ENCODE results near the gene TMEM181. TPM values are rescaled to one million over a fixed set of nuclear protein-coding genes. Genes with fewer than 3 reads are reported as not detected.

Gene TMEM181, protein sequence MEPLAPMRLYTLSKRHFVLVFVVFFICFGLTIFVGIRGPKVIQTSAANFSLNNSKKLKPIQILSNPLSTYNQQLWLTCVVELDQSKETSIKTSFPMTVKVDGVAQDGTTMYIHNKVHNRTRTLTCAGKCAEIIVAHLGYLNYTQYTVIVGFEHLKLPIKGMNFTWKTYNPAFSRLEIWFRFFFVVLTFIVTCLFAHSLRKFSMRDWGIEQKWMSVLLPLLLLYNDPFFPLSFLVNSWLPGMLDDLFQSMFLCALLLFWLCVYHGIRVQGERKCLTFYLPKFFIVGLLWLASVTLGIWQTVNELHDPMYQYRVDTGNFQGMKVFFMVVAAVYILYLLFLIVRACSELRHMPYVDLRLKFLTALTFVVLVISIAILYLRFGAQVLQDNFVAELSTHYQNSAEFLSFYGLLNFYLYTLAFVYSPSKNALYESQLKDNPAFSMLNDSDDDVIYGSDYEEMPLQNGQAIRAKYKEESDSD
- total RNA-seq: 1 to 10 TPM; 8.3 to 9.9 TPM

- H3K4me3 Mint-ChIP-seq: peak within 1 kb of the TSS; percentile 96
- peaks cover 2% of the 10 kb centered on the region for H3K36me3 Mint-ChIP-seq (ENCODE audit: low read depth)
- peak; percentile 93 for DNase-seq
- H3K4me1 Mint-ChIP-seq: peaks cover 35% of the 10 kb centered on the region
- peak within 1 kb of the TSS; percentile 92 for H3K27ac Mint-ChIP-seq
- H3K9me3 Mint-ChIP-seq (ENCODE audit: low read depth): no peaks in the 10 kb centered on the region
- peak; percentile 90 for ATAC-seq
- intact Hi-C loops (cut with DNase I, micrococcal nuclease): loop anchor here in 1 of 2 experiments (1.0 to 5.0 kb wide), 7 partner anchors 17 to 392 kb away; partner anchors contain the start of genes DYNLT1, EZR, GTF2H5 and SERAC1
- ChIA-PET CTCF (interaction anchor here (0.6 to 1.5 kb wide), 3 partner anchors 10 to 413 kb away, joined by 3 to 6 read pairs (median 4); no protein-coding TSS in a partner anchor), POLR2A (interaction anchor here (0.7 kb wide), 1 partner anchor 458 kb away, joined by 5 read pairs; no protein-coding TSS in a partner anchor)
- H3K27me3 Mint-ChIP-seq: no peaks in the 10 kb centered on the region
Observed at GRCh38 chr6:158559895-158560835, at the start of gene TMEM181. TSS of gene TMEM181 (plus strand) at chr6:158560091. CDS start at chr6:158560225, 134 bp downstream.

DNA sequence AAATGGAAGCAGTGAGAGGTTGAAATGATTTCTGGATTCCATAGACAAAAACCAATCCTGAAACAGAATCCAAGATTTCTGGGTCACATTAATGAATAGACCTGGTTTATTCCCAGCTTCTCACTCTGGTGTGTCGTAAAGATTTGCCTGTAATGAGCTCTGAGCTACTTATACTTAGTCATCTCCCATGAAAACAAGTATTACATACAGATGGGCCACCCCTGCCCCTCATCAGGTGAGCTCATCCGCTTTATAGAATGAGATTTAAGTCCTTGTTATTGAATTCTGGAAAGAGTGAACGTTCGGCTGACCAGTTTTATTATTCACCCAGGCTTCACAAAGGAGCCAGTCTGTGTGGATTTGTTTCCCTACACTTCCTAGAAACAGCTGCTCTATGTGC is 47.1 kb upstream of the TMEM181 start:
- DNase-seq: no peak

GRCh38 chr6:158514176-158514575 is 45.7 kb upstream of the TMEM181 start:
- Mint-ChIP-seq H3K4me3 (no peak overlapping the region), H3K36me3 (ENCODE audit: low read depth) (no peaks in the 10 kb centered on the region), H3K27me3 (peaks cover 4% of the 10 kb centered on the region), H3K27ac (no peak overlapping the region), H3K4me1 (peaks cover 36% of the 10 kb centered on the region), H3K9me3 (ENCODE audit: low read depth) (no peaks in the 10 kb centered on the region)
- intact Hi-C loops (cut with DNase I, micrococcal nuclease): no loop called here
- DNase-seq: no peak
- POLR2A ChIA-PET: no interaction called here
- CTCF ChIA-PET: interaction anchor here (1.7 kb wide), 1 partner anchor 293 kb away, joined by 4 read pairs; no protein-coding TSS in a partner anchor
- ATAC-seq: no peak

More for the DNA sequence above, 47.1 kb upstream of the TMEM181 start:
- no peak overlapping the region for H3K4me3 Mint-ChIP-seq
- no peak overlapping the region for H3K27ac Mint-ChIP-seq
- no peaks in the 10 kb centered on the region for H3K36me3 Mint-ChIP-seq (ENCODE audit: low read depth)
- peaks cover 4% of the 10 kb centered on the region for H3K27me3 Mint-ChIP-seq
- CTCF ChIA-PET: interaction anchor here (1.2 kb wide), 1 partner anchor 298 kb away, joined by 3 read pairs; no protein-coding TSS in a partner anchor
- no peaks in the 10 kb centered on the region for H3K9me3 Mint-ChIP-seq (ENCODE audit: low read depth)
- ATAC-seq: no peak
- POLR2A ChIA-PET: no interaction called here
- H3K4me1 Mint-ChIP-seq: peaks cover 28% of the 10 kb centered on the region
- intact Hi-C loops (cut with DNase I, micrococcal nuclease): no loop called here

GRCh38 chr6:158514991-158515390 is 44.9 kb upstream of the TMEM181 start:
- ChIA-PET POLR2A (interaction anchor here (0.7 kb wide), 1 partner anchor 569 kb away, joined by 3 read pairs; no protein-coding TSS in a partner anchor), CTCF (interaction anchor here (1.7 kb wide), 1 partner anchor 294 kb away, joined by 4 read pairs; no protein-coding TSS in a partner anchor)
- Mint-ChIP-seq H3K4me1 (peaks cover 36% of the 10 kb centered on the region), H3K4me3 (no peak overlapping the region), H3K27ac (no peak overlapping the region), H3K27me3 (peaks cover 9% of the 10 kb centered on the region), H3K9me3 (ENCODE audit: low read depth) (no peaks in the 10 kb centered on the region), H3K36me3 (ENCODE audit: low read depth) (no peaks in the 10 kb centered on the region)
- ATAC-seq (no peak), DNase-seq (no peak)
- intact Hi-C loops (cut with DNase I, micrococcal nuclease): no loop called here

GRCh38 chr6:158516098-158516497 is 43.8 kb upstream of the TMEM181 start:
- intact Hi-C loops (cut with DNase I, micrococcal nuclease): no loop called here
- no peak overlapping the region for H3K4me3 Mint-ChIP-seq

DNA sequence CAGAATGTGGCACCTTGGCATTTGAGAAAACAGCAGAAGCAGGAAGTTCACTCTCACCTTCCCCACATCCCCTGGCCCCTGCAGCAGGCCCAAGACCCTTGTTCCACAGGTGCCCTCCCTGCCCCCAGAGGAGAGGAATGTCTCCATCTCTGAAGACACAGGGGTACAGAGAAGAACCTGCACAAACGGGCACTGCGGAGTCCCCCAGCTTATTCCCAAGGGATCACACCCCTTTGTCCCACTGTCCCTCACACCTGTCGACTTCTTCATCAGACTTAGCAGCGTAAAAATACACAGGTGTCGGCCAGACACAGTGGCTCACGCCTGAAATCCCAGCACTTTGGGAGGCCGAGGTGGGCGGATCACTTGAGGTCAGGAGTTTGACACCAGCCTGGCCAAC is 42.9 kb upstream of the TMEM181 start:
- POLR2A ChIA-PET: interaction anchor here (0.7 kb wide), 1 partner anchor 453 kb away, joined by 3 read pairs; no protein-coding TSS in a partner anchor
- ATAC-seq: no peak
- DNase-seq: no peak
- Mint-ChIP-seq H3K27ac (no peak overlapping the region), H3K9me3 (ENCODE audit: low read depth) (no peaks in the 10 kb centered on the region), H3K27me3 (peaks cover 11% of the 10 kb centered on the region), H3K4me3 (no peak overlapping the region), H3K4me1 (peaks cover 36% of the 10 kb centered on the region), H3K36me3 (ENCODE audit: low read depth) (no peaks in the 10 kb centered on the region)
- intact Hi-C loops (cut with DNase I, micrococcal nuclease): no loop called here
- CTCF ChIA-PET: no interaction called here

More at GRCh38 chr6:158516098-158516497, 43.8 kb upstream of the TMEM181 start:
- no peak for ATAC-seq
- peaks cover 36% of the 10 kb centered on the region for H3K4me1 Mint-ChIP-seq
- H3K36me3 Mint-ChIP-seq (ENCODE audit: low read depth): no peaks in the 10 kb centered on the region
- no peak overlapping the region for H3K27ac Mint-ChIP-seq
- ChIA-PET CTCF (interaction anchor here (0.6 to 0.8 kb wide), 2 partner anchors 298 to 304 kb away, joined by 3 read pairs; no protein-coding TSS in a partner anchor), POLR2A (no interaction called here)
- no peak for DNase-seq
- H3K27me3 Mint-ChIP-seq: peaks cover 11% of the 10 kb centered on the region
- H3K9me3 Mint-ChIP-seq (ENCODE audit: low read depth): no peaks in the 10 kb centered on the region

GRCh38 chr6:158517581-158517980 is 42.3 kb upstream of the TMEM181 start:
- H3K27me3 Mint-ChIP-seq: peaks cover 11% of the 10 kb centered on the region
- no peak overlapping the region for H3K4me3 Mint-ChIP-seq
- no peak overlapping the region for H3K27ac Mint-ChIP-seq
- POLR2A ChIA-PET: interaction anchor here (0.7 kb wide), 1 partner anchor 453 kb away, joined by 3 read pairs; no protein-coding TSS in a partner anchor
- intact Hi-C loops (cut with DNase I, micrococcal nuclease): no loop called here
- peaks cover 36% of the 10 kb centered on the region for H3K4me1 Mint-ChIP-seq
- CTCF ChIA-PET: no interaction called here
- peak; percentile 15 for ATAC-seq
- no peaks in the 10 kb centered on the region for H3K36me3 Mint-ChIP-seq (ENCODE audit: low read depth)
- H3K9me3 Mint-ChIP-seq (ENCODE audit: low read depth): no peaks in the 10 kb centered on the region
- DNase-seq: no peak

- DNase-seq (peak; percentile 77), ATAC-seq (peak; percentile 94)
- CTCF ChIA-PET: interaction anchor here (0.7 to 2.3 kb wide), 11 partner anchors 11 to 492 kb away, joined by 3 to 15 read pairs (median 4); no protein-coding TSS in a partner anchor
- POLR2A ChIA-PET: no interaction called here
- H3K36me3 Mint-ChIP-seq (ENCODE audit: low read depth): no peaks in the 10 kb centered on the region
- intact Hi-C loops (cut with DNase I, micrococcal nuclease): loop anchor here (1.0 to 2.0 kb wide), 2 partner anchors 297 to 298 kb away; no protein-coding TSS in a partner anchor
- H3K4me3 Mint-ChIP-seq: peak overlapping the region; percentile 76
- peaks cover 13% of the 10 kb centered on the region for H3K27me3 Mint-ChIP-seq
- no peaks in the 10 kb centered on the region for H3K9me3 Mint-ChIP-seq (ENCODE audit: low read depth)
- peak overlapping the region; percentile 79 for H3K27ac Mint-ChIP-seq
- peaks cover 36% of the 10 kb centered on the region for H3K4me1 Mint-ChIP-seq
Observed at GRCh38 chr6:158518191-158519127, 41.4 kb upstream of the TMEM181 start.

DNA sequence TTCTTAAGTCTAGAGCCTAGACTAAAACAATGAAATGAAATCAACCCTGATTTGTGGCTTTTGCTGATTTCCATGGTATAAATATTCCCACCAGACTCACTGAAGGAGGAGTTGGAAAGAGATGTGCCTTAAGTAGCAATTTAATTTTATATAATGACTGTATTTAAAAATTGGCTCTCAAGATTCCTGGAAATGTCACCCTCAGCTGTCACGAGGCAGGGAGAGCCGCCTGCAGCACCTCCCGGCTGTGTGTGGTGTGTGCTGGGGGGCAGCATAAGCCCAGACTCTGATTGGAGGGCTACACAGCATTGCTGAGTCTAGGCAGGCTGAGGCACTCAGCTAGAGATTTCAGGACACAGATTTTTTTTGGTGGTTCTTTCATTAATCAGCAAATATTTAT is 40.6 kb upstream of the TMEM181 start:
- DNase-seq (no peak), ATAC-seq (no peak)
- Mint-ChIP-seq H3K27ac (no peak overlapping the region), H3K4me3 (no peak overlapping the region), H3K4me1 (peaks cover 32% of the 10 kb centered on the region), H3K36me3 (ENCODE audit: low read depth) (no peaks in the 10 kb centered on the region), H3K9me3 (ENCODE audit: low read depth) (no peaks in the 10 kb centered on the region), H3K27me3 (peaks cover 20% of the 10 kb centered on the region)
- POLR2A ChIA-PET: no interaction called here
- intact Hi-C loops (cut with DNase I, micrococcal nuclease): loop anchor here in 1 of 2 experiments (2.0 kb wide), 1 partner anchor 298 kb away; no protein-coding TSS in a partner anchor
- CTCF ChIA-PET: interaction anchor here (0.7 to 2.3 kb wide), 11 partner anchors 10 to 305 kb away, joined by 3 to 15 read pairs (median 4); no protein-coding TSS in a partner anchor

GRCh38 chr6:158519761-158520160 is 40.1 kb upstream of the TMEM181 start:
- Mint-ChIP-seq H3K27me3 (peaks cover 24% of the 10 kb centered on the region), H3K27ac (no peak overlapping the region), H3K9me3 (ENCODE audit: low read depth) (no peaks in the 10 kb centered on the region), H3K36me3 (ENCODE audit: low read depth) (no peaks in the 10 kb centered on the region), H3K4me1 (peaks cover 28% of the 10 kb centered on the region), H3K4me3 (no peak overlapping the region)
- intact Hi-C loops (cut with DNase I, micrococcal nuclease): loop anchor here in 1 of 2 experiments (2.0 kb wide), 1 partner anchor 299 kb away; no protein-coding TSS in a partner anchor
- POLR2A ChIA-PET: no interaction called here
- DNase-seq: no peak
- no peak for ATAC-seq
- CTCF ChIA-PET: interaction anchor here (0.6 to 2.3 kb wide), 5 partner anchors 15 to 305 kb away, joined by 3 to 13 read pairs (median 5); no protein-coding TSS in a partner anchor
